Middle frontal gyrus (tissue), 1 donor: Measurements from ENCODE around the gene SGTA.

Experiments
- DNase-seq: peaks from one replicate; pipeline ENCODE4 v3.0.0-alpha.2; 2015; ENCODE audit warnings: low spot score; ENCODE audit errors: extremely low spot score

SGTA gene

GRCh38 chr19:2810141-2811091 is 27.3 kb upstream of the SGTA start:
- DNase-seq = no peak

GRCh38 chr19:2809387-2810140 is 26.5 kb upstream of the SGTA start:
- no peak for DNase-seq

GRCh38 chr19:2808129-2808941 is 25.3 kb upstream of the SGTA start:
- DNase-seq = no peak

GRCh38 chr19:2807379-2808128 is 24.5 kb upstream of the SGTA start:
- DNase-seq = no peak

- DNase-seq = no peak
These were observed 23.8 kb upstream of the SGTA start for GRCh38 chr19:2806736-2807378.

GRCh38 chr19:2805991-2806649 is 23.0 kb upstream of the SGTA start:
- DNase-seq = no peak

- DNase-seq = no peak
These were observed 22.3 kb upstream of the SGTA start for GRCh38 chr19:2805261-2805900.

GRCh38 chr19:2804156-2805004 is 21.3 kb upstream of the SGTA start:
- DNase-seq = no peak

- DNase-seq = no peak
These were observed 20.5 kb upstream of the SGTA start for GRCh38 chr19:2803486-2804155.

GRCh38 chr19:2802826-2803225 is 19.8 kb upstream of the SGTA start:
- no peak for DNase-seq

- DNase-seq = no peak
These were observed 17.4 kb upstream of the SGTA start for GRCh38 chr19:2800506-2800905.

GRCh38 chr19:2799273-2800020 is 16.4 kb upstream of the SGTA start:
- DNase-seq = no peak

- DNase-seq = no peak
These were observed 15.7 kb upstream of the SGTA start for GRCh38 chr19:2798733-2799132.

GRCh38 chr19:2798158-2798685 is 15.1 kb upstream of the SGTA start:
- no peak for DNase-seq

- no peak for DNase-seq
These were observed 14.2 kb upstream of the SGTA start for GRCh38 chr19:2797280-2797679.

GRCh38 chr19:2796659-2797266 is 13.7 kb upstream of the SGTA start:
- DNase-seq = no peak
